Measurements from ENCODE around the gene DAP3. TPM values are rescaled to one million over a fixed set of nuclear protein-coding genes. Genes with fewer than 3 reads are reported as not detected.
"Not testable (repeated sequence)": the region's sequence is repeated elsewhere in the genome, so short reads cannot be mapped to it uniquely, and the experiment has no call there.

Gene DAP3
- total and polyA plus RNA-seq, 2 experiments from 2014 or later, result 41.1 to 82.2 TPM

- Histone ChIP-seq H4K20me1 (ENCODE audit: insufficient read depth) (no peaks in the 10 kb centered on the region; the same call in 1 of the 2 replicates), H3K4me3 (no peak overlapping the region)
Measured at GRCh38 chr1:155703216-155703615, 14.3 kb downstream of the DAP3 start.

GRCh38 chr1:155704414-155704813, 15.5 kb downstream of the DAP3 start:
- H4K20me1 ChIP-seq (ENCODE audit: insufficient read depth); H3F3A ChIP-seq (ENCODE audit: insufficient read depth); H3K4me1 ChIP-seq (ENCODE audit: insufficient read depth); H3K9me3 ChIP-seq (ENCODE audit: low read depth); H3K36me3 ChIP-seq (ENCODE audit: low read depth); in situ Hi-C loops (cut with MboI); DNase-seq; H3K9ac ChIP-seq; H3K9me2 ChIP-seq (ENCODE audit: insufficient read depth); H2AFZ ChIP-seq; H3K27me3 ChIP-seq (replicated peaks; ENCODE audit: insufficient read depth); H3K27ac ChIP-seq; H3K4me2 ChIP-seq (ENCODE audit: unreplicated experiment); H3K4me3 ChIP-seq: not testable (repeated sequence)
- 94 to 97% methylated on average over 5 of the region's 5 CpGs for WGBS, 2 experiments (ENCODE audit: low coverage in 1 of 2, low lambda C conversion rate in 2 of 2, missing lambda C conversion rate in 2 of 2)
- H3K79me2 ChIP-seq (ENCODE audit: insufficient read depth), result peaks cover 89% of the 10 kb centered on the region

More at GRCh38 chr1:155703216-155703615, 14.3 kb downstream of the DAP3 start:
- TF ChIP-seq EZH2 (IDR thresholded peaks at IDR 0.05; ENCODE audit: insufficient read depth, poor library complexity, severe bottlenecking) (no peak), EZH2phosphoT487 (IDR thresholded peaks at IDR 0.05; ENCODE audit: insufficient read depth, low read depth) (no peak)
- Histone ChIP-seq H3K27ac (no peak overlapping the region), H3F3A (ENCODE audit: insufficient read depth) (peaks cover 8% of the 10 kb centered on the region), H3K9me2 (ENCODE audit: insufficient read depth) (no peaks in the 10 kb centered on the region), H3K36me3 (ENCODE audit: low read depth) (no peaks in the 10 kb centered on the region), H2AFZ (no peak overlapping the region), H3K79me2 (ENCODE audit: insufficient read depth) (peaks cover 89% of the 10 kb centered on the region), H3K4me2 (ENCODE audit: unreplicated experiment) (no peak overlapping the region), H3K9me3 (ENCODE audit: low read depth) (no peaks in the 10 kb centered on the region), H3K27me3 (replicated peaks; ENCODE audit: insufficient read depth) (no peaks in the 10 kb centered on the region), H3K4me1 (ENCODE audit: insufficient read depth) (peaks cover 10% of the 10 kb centered on the region), H3K9ac (no peak overlapping the region)
- in situ Hi-C loops (cut with MboI), result no loop called here
- DNase-seq, result no peak
- WGBS, 2 experiments (ENCODE audit: low coverage in 1 of 2, low lambda C conversion rate in 2 of 2, missing lambda C conversion rate in 2 of 2), result 96 to 99% methylated on average over 6 of the region's 6 CpGs

- no peaks in the 10 kb centered on the region for H3K27me3 ChIP-seq (replicated peaks; ENCODE audit: insufficient read depth)
Measured at GRCh38 chr1:155706139-155706538, 17.2 kb downstream of the DAP3 start.

GRCh38 chr1:155709391-155709790, 20.5 kb downstream of the DAP3 start:
- 97 to 100% methylated on average over 3 of the region's 3 CpGs for WGBS, 2 experiments (ENCODE audit: low coverage in 1 of 2, low lambda C conversion rate in 2 of 2, missing lambda C conversion rate in 2 of 2)
- Histone ChIP-seq H3K9me2 (ENCODE audit: insufficient read depth) (no peaks in the 10 kb centered on the region), H4K20me1 (ENCODE audit: insufficient read depth) (no peaks in the 10 kb centered on the region), H2AFZ (no peak overlapping the region), H3K36me3 (ENCODE audit: low read depth) (peaks cover 6% of the 10 kb centered on the region; the same call in 1 of the 2 replicates), H3K4me3 (no peak overlapping the region), H3K27me3 (replicated peaks; ENCODE audit: insufficient read depth) (no peaks in the 10 kb centered on the region), H3K4me2 (ENCODE audit: unreplicated experiment) (no peak overlapping the region), H3K79me2 (ENCODE audit: insufficient read depth) (peaks cover 92% of the 10 kb centered on the region), H3F3A (ENCODE audit: insufficient read depth) (no peaks in the 10 kb centered on the region), H3K9me3 (ENCODE audit: low read depth) (no peaks in the 10 kb centered on the region), H3K4me1 (ENCODE audit: insufficient read depth) (0 out of 2 replicates have a peak, but pooled peaks cover 6% of the 10 kb centered on the region), H3K27ac (no peak overlapping the region), H3K9ac (no peak overlapping the region)
- in situ Hi-C loops (cut with MboI), result no loop called here
- DNase-seq, result no peak
- no peak for TF ChIP-seq EZH2phosphoT487 (IDR thresholded peaks at IDR 0.05; ENCODE audit: insufficient read depth, low read depth)

More at GRCh38 chr1:155706139-155706538, 17.2 kb downstream of the DAP3 start:
- Histone ChIP-seq H3K4me1 (ENCODE audit: insufficient read depth) (0 out of 2 replicates have a peak, but pooled peaks cover 6% of the 10 kb centered on the region), H3K9ac (no peak overlapping the region), H3F3A (ENCODE audit: insufficient read depth) (no peaks in the 10 kb centered on the region), H2AFZ (no peak overlapping the region), H3K79me2 (ENCODE audit: insufficient read depth) (peaks cover 96% of the 10 kb centered on the region), H3K4me2 (ENCODE audit: unreplicated experiment) (no peak overlapping the region), H3K36me3 (ENCODE audit: low read depth) (no peaks in the 10 kb centered on the region), H4K20me1 (ENCODE audit: insufficient read depth) (no peaks in the 10 kb centered on the region), H3K9me3 (ENCODE audit: low read depth) (no peaks in the 10 kb centered on the region), H3K27ac (no peak overlapping the region), H3K4me3 (no peak overlapping the region), H3K9me2 (ENCODE audit: insufficient read depth) (no peaks in the 10 kb centered on the region)
- in situ Hi-C loops (cut with MboI), result no loop called here
- 88% methylated on average over 5 of the region's 5 CpGs for WGBS, 2 experiments (ENCODE audit: low coverage in 1 of 2, low lambda C conversion rate in 2 of 2, missing lambda C conversion rate in 2 of 2)
- peak; percentile 66 for DNase-seq
- TF ChIP-seq EZH2 (IDR thresholded peaks at IDR 0.05; ENCODE audit: insufficient read depth, poor library complexity, severe bottlenecking) (no peak), EZH2phosphoT487 (IDR thresholded peaks at IDR 0.05; ENCODE audit: insufficient read depth, low read depth) (no peak)

GRCh38 chr1:155711457-155711856, 22.6 kb downstream of the DAP3 start:
- H3K9me2 ChIP-seq (ENCODE audit: insufficient read depth); H2AFZ ChIP-seq; H3K9me3 ChIP-seq (ENCODE audit: low read depth); H3K27me3 ChIP-seq (replicated peaks; ENCODE audit: insufficient read depth); H4K20me1 ChIP-seq (ENCODE audit: insufficient read depth); H3K9ac ChIP-seq; H3K36me3 ChIP-seq (ENCODE audit: low read depth); H3K4me2 ChIP-seq (ENCODE audit: unreplicated experiment); in situ Hi-C loops (cut with MboI); H3F3A ChIP-seq (ENCODE audit: insufficient read depth); H3K4me3 ChIP-seq; H3K4me1 ChIP-seq (ENCODE audit: insufficient read depth): not testable (repeated sequence)
- Histone ChIP-seq H3K27ac (0 out of 2 replicates have a peak overlapping the region, but pooled peaks have one; percentile 22), H3K79me2 (ENCODE audit: insufficient read depth) (peaks cover 89% of the 10 kb centered on the region)
- WGBS, 2 experiments (ENCODE audit: low coverage in 1 of 2, low lambda C conversion rate in 2 of 2, missing lambda C conversion rate in 2 of 2), result 85 to 93% methylated on average over 3 of the region's 3 CpGs
- peak; percentile 29 for DNase-seq

GRCh38 chr1:155712636-155713035, 23.7 kb downstream of the DAP3 start:
- H3K36me3 ChIP-seq (ENCODE audit: low read depth); H3K9ac ChIP-seq; H3K27ac ChIP-seq; H3K9me3 ChIP-seq (ENCODE audit: low read depth); H2AFZ ChIP-seq; H3K4me3 ChIP-seq; H3K27me3 ChIP-seq (replicated peaks; ENCODE audit: insufficient read depth); in situ Hi-C loops (cut with MboI); H3K4me1 ChIP-seq (ENCODE audit: insufficient read depth); H3K4me2 ChIP-seq (ENCODE audit: unreplicated experiment); H3K9me2 ChIP-seq (ENCODE audit: insufficient read depth); H4K20me1 ChIP-seq (ENCODE audit: insufficient read depth); H3F3A ChIP-seq (ENCODE audit: insufficient read depth): not testable (repeated sequence)
- H3K79me2 ChIP-seq (ENCODE audit: insufficient read depth), result peaks cover 88% of the 10 kb centered on the region
- WGBS, 2 experiments (ENCODE audit: low coverage in 1 of 2, low lambda C conversion rate in 2 of 2, missing lambda C conversion rate in 2 of 2), result 83 to 88% methylated on average over 3 of the region's 3 CpGs
- peak; percentile 11 for DNase-seq

Data from GM23248 (cell line).